ENCODE results near the gene STX1A.
"Not testable (repeated sequence)": the region's sequence is repeated elsewhere in the genome, so short reads cannot be mapped to it uniquely, and the experiment has no call there.

STX1A gene

DNA sequence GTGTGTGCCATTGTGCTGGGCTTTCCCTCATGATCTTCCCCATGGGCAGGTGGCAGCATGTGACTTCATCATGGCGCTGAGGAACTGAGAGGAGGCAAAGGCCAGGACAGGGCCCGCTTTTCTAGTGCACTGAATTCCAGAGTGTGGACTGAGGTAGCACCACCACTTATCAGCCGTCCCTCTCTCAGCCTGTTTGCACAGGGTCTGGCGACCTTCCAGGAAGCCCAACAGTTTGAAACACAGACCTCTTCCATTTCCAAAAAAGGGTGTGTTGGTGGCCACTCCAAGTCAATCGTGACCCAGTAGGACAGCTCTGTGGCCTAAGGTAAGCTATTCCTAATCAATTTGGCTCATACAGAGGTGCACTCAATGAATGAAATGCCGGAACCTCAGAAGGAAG, 40.6 kb downstream of the STX1A start:
- no peak for ATAC-seq
- TF ChIP-seq, protein P1, sequence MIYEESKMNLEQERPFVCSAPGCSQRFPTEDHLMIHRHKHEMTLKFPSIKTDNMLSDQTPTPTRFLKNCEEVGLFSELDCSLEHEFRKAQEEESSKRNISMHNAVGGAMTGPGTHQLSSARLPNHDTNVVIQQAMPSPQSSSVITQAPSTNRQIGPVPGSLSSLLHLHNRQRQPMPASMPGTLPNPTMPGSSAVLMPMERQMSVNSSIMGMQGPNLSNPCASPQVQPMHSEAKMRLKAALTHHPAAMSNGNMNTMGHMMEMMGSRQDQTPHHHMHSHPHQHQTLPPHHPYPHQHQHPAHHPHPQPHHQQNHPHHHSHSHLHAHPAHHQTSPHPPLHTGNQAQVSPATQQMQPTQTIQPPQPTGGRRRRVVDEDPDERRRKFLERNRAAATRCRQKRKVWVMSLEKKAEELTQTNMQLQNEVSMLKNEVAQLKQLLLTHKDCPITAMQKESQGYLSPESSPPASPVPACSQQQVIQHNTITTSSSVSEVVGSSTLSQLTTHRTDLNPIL (CRISPR knock-in tag; IDR thresholded peaks at IDR 0.05; ENCODE audit: low read depth), result no peak
- TF ChIP-seq, protein P2, sequence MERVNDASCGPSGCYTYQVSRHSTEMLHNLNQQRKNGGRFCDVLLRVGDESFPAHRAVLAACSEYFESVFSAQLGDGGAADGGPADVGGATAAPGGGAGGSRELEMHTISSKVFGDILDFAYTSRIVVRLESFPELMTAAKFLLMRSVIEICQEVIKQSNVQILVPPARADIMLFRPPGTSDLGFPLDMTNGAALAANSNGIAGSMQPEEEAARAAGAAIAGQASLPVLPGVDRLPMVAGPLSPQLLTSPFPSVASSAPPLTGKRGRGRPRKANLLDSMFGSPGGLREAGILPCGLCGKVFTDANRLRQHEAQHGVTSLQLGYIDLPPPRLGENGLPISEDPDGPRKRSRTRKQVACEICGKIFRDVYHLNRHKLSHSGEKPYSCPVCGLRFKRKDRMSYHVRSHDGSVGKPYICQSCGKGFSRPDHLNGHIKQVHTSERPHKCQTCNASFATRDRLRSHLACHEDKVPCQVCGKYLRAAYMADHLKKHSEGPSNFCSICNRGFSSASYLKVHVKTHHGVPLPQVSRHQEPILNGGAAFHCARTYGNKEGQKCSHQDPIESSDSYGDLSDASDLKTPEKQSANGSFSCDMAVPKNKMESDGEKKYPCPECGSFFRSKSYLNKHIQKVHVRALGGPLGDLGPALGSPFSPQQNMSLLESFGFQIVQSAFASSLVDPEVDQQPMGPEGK (CRISPR knock-in tag; IDR thresholded peaks at IDR 0.05; ENCODE audit: borderline replicate concordance), result no peak
- TF ChIP-seq OSR1 (CRISPR knock-in tag; IDR thresholded peaks at IDR 0.05) (no peak), ZNF8 (CRISPR knock-in tag; IDR thresholded peaks at IDR 0.05) (no peak), ZFP3 (CRISPR knock-in tag; IDR thresholded peaks at IDR 0.05) (no peak), CSDC2 (CRISPR knock-in tag; IDR thresholded peaks at IDR 0.05) (no peak), TCF4 (CRISPR knock-in tag; IDR thresholded peaks at IDR 0.05; ENCODE audit: borderline replicate concordance) (no peak), ZNF70 (CRISPR knock-in tag; IDR thresholded peaks at IDR 0.05) (no peak)
- TF ChIP-seq, protein P3, sequence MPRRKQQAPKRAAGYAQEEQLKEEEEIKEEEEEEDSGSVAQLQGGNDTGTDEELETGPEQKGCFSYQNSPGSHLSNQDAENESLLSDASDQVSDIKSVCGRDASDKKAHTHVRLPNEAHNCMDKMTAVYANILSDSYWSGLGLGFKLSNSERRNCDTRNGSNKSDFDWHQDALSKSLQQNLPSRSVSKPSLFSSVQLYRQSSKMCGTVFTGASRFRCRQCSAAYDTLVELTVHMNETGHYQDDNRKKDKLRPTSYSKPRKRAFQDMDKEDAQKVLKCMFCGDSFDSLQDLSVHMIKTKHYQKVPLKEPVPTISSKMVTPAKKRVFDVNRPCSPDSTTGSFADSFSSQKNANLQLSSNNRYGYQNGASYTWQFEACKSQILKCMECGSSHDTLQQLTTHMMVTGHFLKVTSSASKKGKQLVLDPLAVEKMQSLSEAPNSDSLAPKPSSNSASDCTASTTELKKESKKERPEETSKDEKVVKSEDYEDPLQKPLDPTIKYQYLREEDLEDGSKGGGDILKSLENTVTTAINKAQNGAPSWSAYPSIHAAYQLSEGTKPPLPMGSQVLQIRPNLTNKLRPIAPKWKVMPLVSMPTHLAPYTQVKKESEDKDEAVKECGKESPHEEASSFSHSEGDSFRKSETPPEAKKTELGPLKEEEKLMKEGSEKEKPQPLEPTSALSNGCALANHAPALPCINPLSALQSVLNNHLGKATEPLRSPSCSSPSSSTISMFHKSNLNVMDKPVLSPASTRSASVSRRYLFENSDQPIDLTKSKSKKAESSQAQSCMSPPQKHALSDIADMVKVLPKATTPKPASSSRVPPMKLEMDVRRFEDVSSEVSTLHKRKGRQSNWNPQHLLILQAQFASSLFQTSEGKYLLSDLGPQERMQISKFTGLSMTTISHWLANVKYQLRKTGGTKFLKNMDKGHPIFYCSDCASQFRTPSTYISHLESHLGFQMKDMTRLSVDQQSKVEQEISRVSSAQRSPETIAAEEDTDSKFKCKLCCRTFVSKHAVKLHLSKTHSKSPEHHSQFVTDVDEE (CRISPR knock-in tag; IDR thresholded peaks at IDR 0.05), result no peak
- TF ChIP-seq, protein P4, sequence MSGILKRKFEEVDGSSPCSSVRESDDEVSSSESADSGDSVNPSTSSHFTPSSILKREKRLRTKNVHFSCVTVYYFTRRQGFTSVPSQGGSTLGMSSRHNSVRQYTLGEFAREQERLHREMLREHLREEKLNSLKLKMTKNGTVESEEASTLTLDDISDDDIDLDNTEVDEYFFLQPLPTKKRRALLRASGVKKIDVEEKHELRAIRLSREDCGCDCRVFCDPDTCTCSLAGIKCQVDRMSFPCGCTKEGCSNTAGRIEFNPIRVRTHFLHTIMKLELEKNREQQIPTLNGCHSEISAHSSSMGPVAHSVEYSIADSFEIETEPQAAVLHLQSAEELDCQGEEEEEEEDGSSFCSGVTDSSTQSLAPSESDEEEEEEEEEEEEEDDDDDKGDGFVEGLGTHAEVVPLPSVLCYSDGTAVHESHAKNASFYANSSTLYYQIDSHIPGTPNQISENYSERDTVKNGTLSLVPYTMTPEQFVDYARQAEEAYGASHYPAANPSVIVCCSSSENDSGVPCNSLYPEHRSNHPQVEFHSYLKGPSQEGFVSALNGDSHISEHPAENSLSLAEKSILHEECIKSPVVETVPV (CRISPR knock-in tag; IDR thresholded peaks at IDR 0.05), result no peak

DNA sequence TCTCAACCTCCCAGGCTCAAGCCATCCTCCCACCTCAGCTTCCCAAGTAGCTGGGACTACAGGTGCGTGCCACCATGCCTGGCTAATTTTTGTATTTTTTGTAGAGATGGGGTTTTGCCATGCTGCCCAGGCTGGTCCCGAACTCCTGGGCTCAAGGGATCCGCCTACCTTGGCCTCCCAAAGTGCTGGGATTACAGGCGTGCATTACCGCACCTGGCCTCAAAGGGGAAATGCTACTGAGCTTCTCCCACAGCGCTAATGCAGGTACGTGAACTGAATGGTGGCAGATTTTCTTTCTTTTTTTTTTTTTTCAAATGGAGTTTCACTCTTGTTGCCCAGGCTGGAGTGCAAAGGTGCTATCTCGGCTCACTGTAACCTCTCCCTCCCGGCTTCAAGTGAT, 43.4 kb downstream of the STX1A start:
- not testable (repeated sequence) for ATAC-seq

- TF ChIP-seq ZFP3 (CRISPR knock-in tag; IDR thresholded peaks at IDR 0.05) (no peak), ZNF8 (CRISPR knock-in tag; IDR thresholded peaks at IDR 0.05) (no peak), TCF4 (CRISPR knock-in tag; IDR thresholded peaks at IDR 0.05; ENCODE audit: borderline replicate concordance) (no peak), ZNF565 (CRISPR knock-in tag; conservative IDR thresholded peaks at IDR 0.05; ENCODE audit: low read depth) (no peak), ARNTL (CRISPR knock-in tag; IDR thresholded peaks at IDR 0.05; ENCODE audit: borderline replicate concordance, low read depth) (no peak), ZC3H10 (CRISPR knock-in tag; IDR thresholded peaks at IDR 0.05) (no peak), ZFP30 (CRISPR knock-in tag; IDR thresholded peaks at IDR 0.05) (no peak), CSDC2 (CRISPR knock-in tag; IDR thresholded peaks at IDR 0.05) (no peak), RARB (CRISPR knock-in tag; IDR thresholded peaks at IDR 0.05) (no peak), GLIS3 (CRISPR knock-in tag; IDR thresholded peaks at IDR 0.05) (no peak), ZNF70 (CRISPR knock-in tag; IDR thresholded peaks at IDR 0.05) (no peak)
- TF ChIP-seq, protein P3 (CRISPR knock-in tag; IDR thresholded peaks at IDR 0.05), result no peak
- TF ChIP-seq, protein P4 (CRISPR knock-in tag; IDR thresholded peaks at IDR 0.05), result no peak
- ATAC-seq, result no peak
These were observed 44.9 kb downstream of the STX1A start for GRCh38 chr7:73674468-73675124.

All from SK-N-SH treated with all-trans-retinoic acid at 6 μM for 48 hours (cell line).